NCI-H510A treated with DMSO at 0.1 percent for 48 hours (cell line): ENCODE results near the gene CYLC1.

ENCODE experiments used
- DNase-seq: peaks from one replicate; lab custom pipeline; 2025; lab: John Stamatoyannopoulos, UW

The CYLC1 gene, protein sequence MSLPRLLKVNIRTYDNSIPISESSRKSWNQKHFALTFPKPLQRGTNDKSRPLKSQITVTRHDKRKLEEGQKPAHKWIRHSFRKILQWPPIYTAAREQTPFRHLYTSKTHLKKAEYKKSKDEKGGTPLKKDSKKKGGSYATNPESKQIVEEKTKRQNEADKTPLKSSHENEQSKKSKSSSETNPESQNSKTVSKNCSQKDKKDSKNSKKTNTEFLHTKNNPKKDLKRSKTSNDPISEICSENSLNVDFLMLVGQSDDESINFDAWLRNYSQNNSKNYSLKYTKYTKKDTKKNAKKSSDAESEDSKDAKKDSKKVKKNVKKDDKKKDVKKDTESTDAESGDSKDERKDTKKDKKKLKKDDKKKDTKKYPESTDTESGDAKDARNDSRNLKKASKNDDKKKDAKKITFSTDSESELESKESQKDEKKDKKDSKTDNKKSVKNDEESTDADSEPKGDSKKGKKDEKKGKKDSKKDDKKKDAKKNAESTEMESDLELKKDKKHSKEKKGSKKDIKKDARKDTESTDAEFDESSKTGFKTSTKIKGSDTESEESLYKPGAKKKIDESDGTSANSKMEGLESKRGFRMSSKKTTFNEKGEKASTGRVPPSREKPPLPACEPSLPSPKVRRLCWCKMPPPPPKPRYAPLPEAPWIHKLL

DNA sequence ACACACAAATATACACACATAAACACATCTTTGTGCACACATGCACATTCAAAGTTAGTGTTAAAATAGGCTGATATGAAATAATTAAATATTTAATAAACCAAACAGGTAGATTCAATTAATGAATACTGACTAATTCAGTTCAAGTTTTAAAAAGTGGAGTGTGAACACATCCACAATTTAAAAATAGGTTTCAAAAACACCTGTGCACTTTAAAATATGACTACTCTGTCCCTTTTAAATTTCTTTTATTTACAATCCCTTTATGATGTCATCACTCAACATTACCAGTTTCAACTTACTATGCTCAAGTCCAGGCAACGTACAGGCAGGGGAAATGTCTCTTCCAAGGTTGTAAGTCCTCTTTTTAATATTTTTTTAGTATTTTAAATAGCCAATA, at the start of gene CYLC1:
Gene CYLC1 (plus strand): TSS at position 301 of the 400 bp plus-strand sequence. CDS start 37 bp downstream, at position 338.
- no peak for DNase-seq

- no peak for DNase-seq
These were observed 41.6 kb upstream of the CYLC1 start for GRCh38 chrX:83819304-83819703.

GRCh38 chrX:83829874-83830273, 31.1 kb upstream of the CYLC1 start:
- no peak for DNase-seq

DNA sequence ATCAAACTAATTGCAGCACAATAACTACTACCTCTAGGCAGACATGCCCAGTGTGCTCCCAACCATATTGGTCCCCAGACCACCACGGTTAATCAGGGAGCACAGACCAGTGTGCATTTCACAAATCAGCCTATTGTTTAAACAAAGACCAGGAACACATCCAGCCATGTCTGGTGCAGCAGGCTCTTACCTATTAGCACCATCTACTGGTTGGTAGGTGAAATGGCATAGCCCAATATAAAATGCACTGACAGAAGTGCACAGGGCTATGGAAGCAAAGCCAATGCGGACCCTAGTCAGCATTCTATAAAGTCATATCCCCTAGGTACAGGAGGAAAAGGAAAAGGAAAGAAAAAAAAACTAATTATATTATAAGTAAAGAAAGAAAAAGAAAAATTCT, 15.5 kb upstream of the CYLC1 start:
- peak; percentile 15 for DNase-seq

DNA sequence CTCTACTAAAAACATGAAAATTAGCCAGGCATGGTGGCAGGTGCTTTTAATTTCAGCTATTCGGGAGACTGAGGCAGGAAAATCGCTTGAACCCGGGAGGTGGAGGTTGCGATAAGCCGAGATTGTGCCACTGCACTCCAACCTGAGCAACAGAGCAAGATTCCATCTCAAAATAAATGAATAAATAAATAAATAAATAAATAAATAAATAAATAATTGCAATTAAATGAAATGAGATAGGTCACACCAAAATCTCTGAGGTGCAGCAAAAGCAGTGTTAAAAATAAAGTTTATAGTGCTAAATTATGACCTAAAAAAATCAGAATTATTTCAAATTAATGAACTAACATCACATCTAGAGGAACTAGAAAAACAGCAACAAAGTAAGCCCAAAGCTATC, 13.6 kb upstream of the CYLC1 start:
- DNase-seq, result no peak

DNA sequence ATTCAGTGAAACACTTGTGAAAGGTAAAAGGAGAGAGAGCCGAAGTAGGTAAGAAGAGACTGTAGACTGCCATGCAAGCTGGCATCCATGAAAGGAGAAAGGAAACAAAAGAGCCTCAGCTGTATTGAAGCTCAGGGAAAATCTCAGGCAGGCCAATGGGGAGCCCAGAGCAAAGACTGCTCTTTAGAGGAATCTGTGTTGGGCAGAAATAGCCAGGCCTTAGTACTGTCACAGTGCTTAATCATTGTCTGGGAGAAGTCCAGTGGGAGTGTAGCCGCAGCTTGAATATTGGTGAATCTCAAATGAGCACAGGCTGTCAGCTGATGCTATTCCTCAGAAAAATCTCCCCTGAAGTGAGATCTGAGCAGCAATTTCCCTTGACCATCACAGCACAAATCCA, 27.6 kb downstream of the CYLC1 start:
- no peak for DNase-seq

DNA sequence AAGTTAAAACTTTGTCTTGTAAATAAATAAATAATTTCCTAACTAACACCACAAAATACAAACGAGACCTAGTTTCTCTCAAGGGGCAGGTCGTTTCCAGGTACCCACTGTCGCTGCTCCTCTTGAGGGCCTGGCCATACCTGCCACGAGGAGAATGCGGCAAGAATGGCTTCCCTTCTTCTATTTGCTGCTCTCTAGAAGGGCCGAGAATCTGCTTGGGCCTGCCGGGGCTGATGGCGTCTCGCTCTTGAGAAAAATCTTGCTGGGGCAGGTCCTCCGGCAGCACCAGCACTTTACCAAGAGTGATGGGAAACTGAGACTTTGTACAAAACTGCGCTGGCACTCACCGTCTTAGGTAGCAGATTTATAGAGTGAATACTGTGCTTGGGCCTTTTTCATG, 31.5 kb downstream of the CYLC1 start:
- no peak for DNase-seq

DNA sequence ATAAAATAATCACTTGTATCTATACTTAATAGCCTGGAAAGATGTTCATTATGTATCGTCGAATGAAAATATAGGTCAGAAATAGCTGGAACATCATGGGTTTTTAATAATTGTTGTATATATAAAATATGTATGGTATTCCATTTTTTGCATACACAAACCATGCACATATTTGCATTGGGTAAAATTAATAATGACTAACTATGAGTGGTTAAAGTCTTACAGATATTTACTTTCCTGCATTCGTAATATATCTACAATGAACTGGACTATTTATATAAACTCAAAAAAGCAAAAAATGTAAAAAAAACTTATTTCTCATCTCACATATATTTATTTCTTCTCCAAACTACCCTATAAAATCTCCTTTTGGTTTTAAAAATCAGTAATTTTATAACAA, 46.0 kb downstream of the CYLC1 start:
- DNase-seq, result no peak

DNA sequence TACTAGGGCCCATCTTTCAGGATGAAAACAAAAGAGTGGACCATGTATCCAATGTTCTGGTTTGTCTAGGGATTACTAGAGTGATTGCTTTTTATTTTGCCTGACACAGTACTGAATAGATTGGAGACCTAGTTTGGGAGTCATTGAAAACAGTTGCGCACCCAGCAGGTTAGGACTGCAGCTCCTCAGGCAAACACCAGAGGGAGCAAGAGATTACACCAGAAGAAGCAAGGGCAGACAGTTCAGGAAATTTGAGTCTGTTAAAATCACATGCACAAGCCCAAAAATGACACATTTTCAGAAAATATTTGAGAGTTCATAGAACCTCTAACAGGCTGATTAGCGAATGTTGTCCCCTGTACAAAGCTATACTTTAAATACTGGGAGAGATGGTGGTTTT, 55.6 kb downstream of the CYLC1 start:
- peak; percentile 5 for DNase-seq

GRCh38 chrX:83934220-83934619, 73.3 kb downstream of the CYLC1 start:
- no peak for DNase-seq
